HEK293 (cell line): ENCODE measurements around the gene ZDHHC14.

ENCODE experiments used
- CTCF ChIP-seq: fragments of 450-650 bp; formaldehyde crosslinking; IDR thresholded peaks from 2 replicates; pipeline ENCODE4 v1.5.1; 2016; ENCODE audit warnings: missing biosample characterization, missing genetic modification characterization
- GLI4 ChIP-seq: fragments of 450-650 bp; formaldehyde crosslinking; IDR thresholded peaks from 2 replicates; pipeline ENCODE4 v1.5.1; 2016; ENCODE audit warnings: missing biosample characterization, missing genetic modification characterization
- GLIS1 ChIP-seq: fragments of 450-650 bp; formaldehyde crosslinking; IDR thresholded peaks from 2 replicates; pipeline ENCODE4 v1.5.1; 2016; ENCODE audit warnings: missing biosample characterization, missing genetic modification characterization
- REST ChIP-seq: fragments of 450-650 bp; formaldehyde crosslinking; IDR thresholded peaks from 2 replicates; pipeline ENCODE4 v1.5.1; 2016; ENCODE audit warnings: missing biosample characterization, missing genetic modification characterization
- SALL2 ChIP-seq: fragments of 450-650 bp; formaldehyde crosslinking; IDR thresholded peaks from 2 replicates; pipeline ENCODE4 v1.5.0; 2017; ENCODE audit warnings: missing biosample characterization, mild to moderate bottlenecking, missing genetic modification characterization, borderline replicate concordance
- ZBTB11 ChIP-seq: fragments of 450-650 bp; formaldehyde crosslinking; conservative IDR thresholded peaks from 2 replicates; pipeline ENCODE4 v1.5.1; 2016; ENCODE audit warnings: low read depth, missing biosample characterization, missing genetic modification characterization
- ZBTB44 ChIP-seq: fragments of 450-650 bp; IDR thresholded peaks from 2 replicates; pipeline ENCODE4 v1.5.1; 2018; ENCODE audit warnings: missing biosample characterization, mild to moderate bottlenecking, missing genetic modification characterization
- ZNF114 ChIP-seq: fragments of 450-650 bp; formaldehyde crosslinking; IDR thresholded peaks from 2 replicates; pipeline ENCODE4 v1.5.0; 2017; ENCODE audit warnings: missing biosample characterization, missing genetic modification characterization
- ZNF239 ChIP-seq: fragments of 450-650 bp; formaldehyde crosslinking; IDR thresholded peaks from 2 replicates; pipeline ENCODE4 v1.5.1; 2016; ENCODE audit warnings: missing biosample characterization, missing genetic modification characterization
- ZNF639 ChIP-seq: fragments of 450-650 bp; formaldehyde crosslinking; IDR thresholded peaks from 2 replicates; pipeline ENCODE4 v1.5.1; 2016; ENCODE audit warnings: missing biosample characterization, missing genetic modification characterization
- ZNF791 ChIP-seq: fragments of 450-650 bp; formaldehyde crosslinking; IDR thresholded peaks from 2 replicates; pipeline ENCODE4 v1.5.1; 2016; ENCODE audit warnings: missing biosample characterization, missing genetic modification characterization
- ZNF792 ChIP-seq: fragments of 450-650 bp; formaldehyde crosslinking; IDR thresholded peaks from 2 replicates; pipeline ENCODE4 v1.5.1; 2016; ENCODE audit warnings: missing biosample characterization, missing genetic modification characterization

- no peak for TF ChIP-seq CTCF (tag by site-specific recombination)
- TF ChIP-seq ZNF791 (tag by site-specific recombination) = no peak
- no peak for TF ChIP-seq ZNF114 (tag by site-specific recombination)
- no peak for TF ChIP-seq ZNF792
- no peak for TF ChIP-seq ZBTB11 (tag by site-specific recombination)
- TF ChIP-seq GLIS1 (tag by site-specific recombination) = no peak
- no peak for TF ChIP-seq ZBTB44 (tag by site-specific recombination)
- no peak for TF ChIP-seq SALL2
- TF ChIP-seq ZNF239 (tag by site-specific recombination) = no peak
- TF ChIP-seq REST (tag by site-specific recombination) = no peak
- no peak for TF ChIP-seq GLI4
- TF ChIP-seq ZNF639 (tag by site-specific recombination) = no peak
These were observed 268.6 kb downstream of the ZDHHC14 start for GRCh38 chr6:157649311-157650260.
